Measurements from ENCODE around the gene PSMA6. TPM values are rescaled to one million over a fixed set of nuclear protein-coding genes. Genes with fewer than 3 reads are reported as not detected.

The PSMA6 gene
- total and polyA plus RNA-seq, 2 of the 13 experiments (the other 11 are each of a cell fraction or from before 2014, with no cell fraction given): 525 to 1,109 TPM

DNA sequence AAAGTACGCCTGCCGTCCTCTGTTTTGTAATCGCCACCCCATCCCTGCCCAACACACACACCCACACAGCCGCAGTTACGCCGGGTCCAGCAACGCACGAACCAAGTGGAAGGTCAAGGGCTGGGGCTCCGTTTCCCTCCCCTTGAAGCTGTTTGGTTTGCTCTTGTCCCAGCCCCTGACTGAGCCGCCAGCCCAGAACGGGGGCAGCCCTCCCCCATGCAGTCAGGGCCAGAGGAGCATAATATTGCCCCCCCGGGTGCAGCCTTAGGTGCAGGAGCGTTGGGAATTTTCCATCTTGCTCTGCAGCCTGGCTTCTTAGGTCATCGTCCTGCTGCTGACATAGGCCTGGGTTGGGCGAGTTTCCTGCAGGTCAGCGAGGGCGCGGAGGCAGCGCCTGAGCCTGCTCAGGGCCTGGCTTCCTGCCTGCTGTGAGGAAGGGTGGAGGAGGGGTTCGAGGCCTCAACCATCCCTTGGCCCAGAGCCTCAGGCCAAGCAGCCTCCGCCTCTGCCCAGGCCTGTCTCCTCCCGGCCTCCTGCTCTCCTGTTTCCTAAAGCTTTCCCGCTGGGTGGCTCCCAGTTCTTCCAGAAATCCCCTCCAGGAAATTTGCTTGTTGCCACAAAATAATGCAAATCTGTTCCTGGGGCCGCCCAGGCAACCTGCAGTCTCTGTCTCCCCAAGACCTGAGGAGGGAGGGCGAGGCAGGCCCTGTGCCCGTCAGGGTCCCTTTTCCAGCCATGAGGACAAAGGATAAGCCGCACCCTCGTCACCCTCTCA lies 44.5 kb downstream of the PSMA6 start (continued):
- TF ChIP-seq, protein P1, sequence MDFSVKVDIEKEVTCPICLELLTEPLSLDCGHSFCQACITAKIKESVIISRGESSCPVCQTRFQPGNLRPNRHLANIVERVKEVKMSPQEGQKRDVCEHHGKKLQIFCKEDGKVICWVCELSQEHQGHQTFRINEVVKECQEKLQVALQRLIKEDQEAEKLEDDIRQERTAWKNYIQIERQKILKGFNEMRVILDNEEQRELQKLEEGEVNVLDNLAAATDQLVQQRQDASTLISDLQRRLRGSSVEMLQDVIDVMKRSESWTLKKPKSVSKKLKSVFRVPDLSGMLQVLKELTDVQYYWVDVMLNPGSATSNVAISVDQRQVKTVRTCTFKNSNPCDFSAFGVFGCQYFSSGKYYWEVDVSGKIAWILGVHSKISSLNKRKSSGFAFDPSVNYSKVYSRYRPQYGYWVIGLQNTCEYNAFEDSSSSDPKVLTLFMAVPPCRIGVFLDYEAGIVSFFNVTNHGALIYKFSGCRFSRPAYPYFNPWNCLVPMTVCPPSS (IDR thresholded peaks at IDR 0.05): no peak
- TF ChIP-seq, protein P2, sequence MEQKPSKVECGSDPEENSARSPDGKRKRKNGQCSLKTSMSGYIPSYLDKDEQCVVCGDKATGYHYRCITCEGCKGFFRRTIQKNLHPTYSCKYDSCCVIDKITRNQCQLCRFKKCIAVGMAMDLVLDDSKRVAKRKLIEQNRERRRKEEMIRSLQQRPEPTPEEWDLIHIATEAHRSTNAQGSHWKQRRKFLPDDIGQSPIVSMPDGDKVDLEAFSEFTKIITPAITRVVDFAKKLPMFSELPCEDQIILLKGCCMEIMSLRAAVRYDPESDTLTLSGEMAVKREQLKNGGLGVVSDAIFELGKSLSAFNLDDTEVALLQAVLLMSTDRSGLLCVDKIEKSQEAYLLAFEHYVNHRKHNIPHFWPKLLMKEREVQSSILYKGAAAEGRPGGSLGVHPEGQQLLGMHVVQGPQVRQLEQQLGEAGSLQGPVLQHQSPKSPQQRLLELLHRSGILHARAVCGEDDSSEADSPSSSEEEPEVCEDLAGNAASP (CRISPR knock-in tag; IDR thresholded peaks at IDR 0.05; ENCODE audit: borderline replicate concordance): peak; percentile 99
- TF ChIP-seq FLYWCH1 (CRISPR knock-in tag; IDR thresholded peaks at IDR 0.05) (no peak), ZNF24 (IDR thresholded peaks at IDR 0.05) (0 out of 2 replicates have a peak, but pooled peaks have one; percentile 2), MTF2 (CRISPR knock-in tag; IDR thresholded peaks at IDR 0.05; ENCODE audit: borderline replicate concordance) (no peak), ZNF224 (CRISPR knock-in tag; IDR thresholded peaks at IDR 0.05) (no peak), SRY (CRISPR knock-in tag; IDR thresholded peaks at IDR 0.05) (no peak), RFXAP (CRISPR knock-in tag; IDR thresholded peaks at IDR 0.05; ENCODE audit: borderline replicate concordance) (peak; percentile 96; the same call in 1 of the 2 replicates), RORA (CRISPR knock-in tag; IDR thresholded peaks at IDR 0.05) (no peak), DR1 (CRISPR knock-in tag; IDR thresholded peaks at IDR 0.05) (peak; percentile 88; the same call in 1 of the 2 replicates), ZNF367 (CRISPR knock-in tag; IDR thresholded peaks at IDR 0.05; ENCODE audit: borderline replicate concordance) (peak; percentile 58; the same call in 1 of the 2 replicates), HOXA5 (CRISPR knock-in tag; IDR thresholded peaks at IDR 0.05) (peak; percentile 99), SATB2 (CRISPR knock-in tag; IDR thresholded peaks at IDR 0.05) (peak; percentile 88), ZNF543 (CRISPR knock-in tag; IDR thresholded peaks at IDR 0.05) (peak; percentile 99)
- TF ChIP-seq, protein P3, sequence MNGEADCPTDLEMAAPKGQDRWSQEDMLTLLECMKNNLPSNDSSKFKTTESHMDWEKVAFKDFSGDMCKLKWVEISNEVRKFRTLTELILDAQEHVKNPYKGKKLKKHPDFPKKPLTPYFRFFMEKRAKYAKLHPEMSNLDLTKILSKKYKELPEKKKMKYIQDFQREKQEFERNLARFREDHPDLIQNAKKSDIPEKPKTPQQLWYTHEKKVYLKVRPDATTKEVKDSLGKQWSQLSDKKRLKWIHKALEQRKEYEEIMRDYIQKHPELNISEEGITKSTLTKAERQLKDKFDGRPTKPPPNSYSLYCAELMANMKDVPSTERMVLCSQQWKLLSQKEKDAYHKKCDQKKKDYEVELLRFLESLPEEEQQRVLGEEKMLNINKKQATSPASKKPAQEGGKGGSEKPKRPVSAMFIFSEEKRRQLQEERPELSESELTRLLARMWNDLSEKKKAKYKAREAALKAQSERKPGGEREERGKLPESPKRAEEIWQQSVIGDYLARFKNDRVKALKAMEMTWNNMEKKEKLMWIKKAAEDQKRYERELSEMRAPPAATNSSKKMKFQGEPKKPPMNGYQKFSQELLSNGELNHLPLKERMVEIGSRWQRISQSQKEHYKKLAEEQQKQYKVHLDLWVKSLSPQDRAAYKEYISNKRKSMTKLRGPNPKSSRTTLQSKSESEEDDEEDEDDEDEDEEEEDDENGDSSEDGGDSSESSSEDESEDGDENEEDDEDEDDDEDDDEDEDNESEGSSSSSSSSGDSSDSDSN (CRISPR knock-in tag; IDR thresholded peaks at IDR 0.05): peak; percentile 98
- TF ChIP-seq, protein P4, sequence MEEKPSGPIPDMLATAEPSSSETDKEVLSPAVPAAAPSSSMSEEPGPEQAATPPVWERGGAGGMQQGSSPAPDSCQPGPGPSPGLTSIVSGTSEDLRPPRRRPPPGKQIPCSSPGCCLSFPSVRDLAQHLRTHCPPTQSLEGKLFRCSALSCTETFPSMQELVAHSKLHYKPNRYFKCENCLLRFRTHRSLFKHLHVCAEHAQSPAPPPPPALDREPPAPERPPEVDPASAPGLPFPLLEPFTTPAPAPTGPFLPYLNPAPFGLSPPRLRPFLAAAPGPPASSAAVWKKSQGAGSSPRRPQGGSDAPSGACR (CRISPR knock-in tag; IDR thresholded peaks at IDR 0.05): no peak
- TF ChIP-seq, protein P5, sequence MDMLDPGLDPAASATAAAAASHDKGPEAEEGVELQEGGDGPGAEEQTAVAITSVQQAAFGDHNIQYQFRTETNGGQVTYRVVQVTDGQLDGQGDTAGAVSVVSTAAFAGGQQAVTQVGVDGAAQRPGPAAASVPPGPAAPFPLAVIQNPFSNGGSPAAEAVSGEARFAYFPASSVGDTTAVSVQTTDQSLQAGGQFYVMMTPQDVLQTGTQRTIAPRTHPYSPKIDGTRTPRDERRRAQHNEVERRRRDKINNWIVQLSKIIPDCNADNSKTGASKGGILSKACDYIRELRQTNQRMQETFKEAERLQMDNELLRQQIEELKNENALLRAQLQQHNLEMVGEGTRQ (IDR thresholded peaks at IDR 0.05; ENCODE audit: low read depth, low read length): no peak
- TF ChIP-seq, protein P5 (CRISPR knock-in tag; IDR thresholded peaks at IDR 0.05; ENCODE audit: borderline replicate concordance): no peak
- TF ChIP-seq, protein P6, sequence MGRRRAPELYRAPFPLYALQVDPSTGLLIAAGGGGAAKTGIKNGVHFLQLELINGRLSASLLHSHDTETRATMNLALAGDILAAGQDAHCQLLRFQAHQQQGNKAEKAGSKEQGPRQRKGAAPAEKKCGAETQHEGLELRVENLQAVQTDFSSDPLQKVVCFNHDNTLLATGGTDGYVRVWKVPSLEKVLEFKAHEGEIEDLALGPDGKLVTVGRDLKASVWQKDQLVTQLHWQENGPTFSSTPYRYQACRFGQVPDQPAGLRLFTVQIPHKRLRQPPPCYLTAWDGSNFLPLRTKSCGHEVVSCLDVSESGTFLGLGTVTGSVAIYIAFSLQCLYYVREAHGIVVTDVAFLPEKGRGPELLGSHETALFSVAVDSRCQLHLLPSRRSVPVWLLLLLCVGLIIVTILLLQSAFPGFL (CRISPR knock-in tag; IDR thresholded peaks at IDR 0.05): no peak
